Natural killer cell (primary cell): Measurements from ENCODE around the gene RHOBTB1. TPM values are rescaled to one million over a fixed set of nuclear protein-coding genes. Genes with fewer than 3 reads are reported as not detected.
A peak's percentile ranks its signal among the peaks of the same experiment; 100 is the strongest.

ENCODE experiments used
- ATAC-seq, 3 donors: fragments of 150-1000 bp in 2 of 3; fragments of 200-7000 bp in 1 of 3; cut with Tn5 transposase; 1 replicate in 1 of 3; 2 replicates in 2 of 3; pipeline ENCODE4 v1.10.0; 2021; ENCODE audit warnings: mild to moderate bottlenecking in 2 of 3, moderate library complexity in 2 of 3
- DNase-seq, 2 donors: peaks; one replicate each; pipeline versions ENCODE4 v3.0.0 to v3.0.0-alpha.2; 2013 to 2021; ENCODE audit warnings: mixed read lengths in 1 of 2
- H3K27ac ChIP-seq: one replicate; pipeline ENCODE4 v1.5.1; 2013; ENCODE audit warnings: mild to moderate bottlenecking, low read length
- H3K27me3 ChIP-seq: one replicate; pipeline ENCODE4 v1.6.1; 2013; ENCODE audit warnings: low read length; ENCODE audit not compliant: control insufficient read depth, insufficient read depth
- H3K36me3 ChIP-seq: one replicate; pipeline ENCODE4 v1.6.1; 2013; ENCODE audit warnings: low read length; ENCODE audit not compliant: control insufficient read depth, insufficient read depth
- H3K4me1 ChIP-seq: one replicate; pipeline ENCODE4 v1.6.1; 2013; ENCODE audit warnings: low read length; ENCODE audit not compliant: control insufficient read depth, insufficient read depth
- H3K4me3 ChIP-seq: one replicate; pipeline ENCODE4 v1.5.1; 2013; ENCODE audit warnings: low read length
- H3K9me3 ChIP-seq: one replicate; pipeline ENCODE4 v1.6.1; 2013; ENCODE audit warnings: low read length; ENCODE audit not compliant: control insufficient read depth, insufficient read depth
- H3K27ac Mint-ChIP-seq, 2 donors: one replicate each; pipeline ENCODE4 v1.8.0; 2022; ENCODE audit warnings: mild to moderate bottlenecking in 2 of 2, mixed read lengths in 2 of 2, moderate library complexity in 1 of 2
- H3K27me3 Mint-ChIP-seq, 2 donors: one replicate each; pipeline ENCODE4 v1.8.0; 2022; ENCODE audit warnings: low read depth in 2 of 2, mixed read lengths in 2 of 2
- H3K36me3 Mint-ChIP-seq: one replicate; pipeline ENCODE4 v1.8.0; 2022; ENCODE audit warnings: mixed read lengths
- H3K4me1 Mint-ChIP-seq, 2 donors: one replicate each; pipeline ENCODE4 v1.8.0; 2022; ENCODE audit warnings: mixed read lengths in 2 of 2
- H3K4me3 Mint-ChIP-seq: one replicate; pipeline ENCODE4 v1.8.0; 2022; ENCODE audit warnings: mild to moderate bottlenecking, moderate library complexity, mixed read lengths
- H3K9me3 Mint-ChIP-seq, 2 donors: one replicate each; pipeline ENCODE4 v1.8.0; 2022; ENCODE audit warnings: mixed read lengths in 2 of 2
- WGBS: methylation state at CpG from one replicate; pipeline ENCODE4 v1.1.7; 2013; ENCODE audit warnings: missing lambda C conversion rate; ENCODE audit not compliant: insufficient coverage; 5-methylcytosine and 5-hydroxymethylcytosine counted together
- intact Hi-C: fragments of 100-400 bp; cut with micrococcal nuclease; formaldehyde crosslinking; loops from one replicate; pipeline ENCODE4 v1.14.2; 2022
- total RNA-seq, 4 donors: library from RNA; stranded (reverse); fragments of 120-200 nt in 1 of 4; gene quantifications; one replicate each; pipeline versions ENCODE4 v1.2.3 to v1.2.4, GENCODE V29; 2013 to 2022
- TF ChIP-seq, protein P1 (sequence below): fragments of 200-600 bp; IDR thresholded peaks from one replicate; pipeline ENCODE4 v1.8.0; 2022; ENCODE audit warnings: antibody characterized with exemption

RHOBTB1 gene
- total RNA-seq, 3 donors from 2014 or later (not counting 1 experiment from before 2014, with no cell fraction given) = 0.97 to 1.9 (median 1.1) TPM

- peaks cover 14% of the 10 kb centered on the region in 2 donors for H3K4me1 Mint-ChIP-seq
- no peak overlapping the region for H3K27ac ChIP-seq
- no peak overlapping the region for H3K4me3 ChIP-seq
- H3K4me3 Mint-ChIP-seq = peak overlapping the region; percentile 78
- H3K9me3 Mint-ChIP-seq = no peaks in the 10 kb centered on the region
- no peaks in the 10 kb centered on the region for H3K4me1 ChIP-seq
- 2% methylated on average over 5 of the region's 5 CpGs for WGBS
- H3K27ac Mint-ChIP-seq = peak overlapping the region in 1 of 2 donors; percentile 2
- H3K9me3 ChIP-seq = no peaks in the 10 kb centered on the region
- DNase-seq = peak in 1 of 2 donors; percentile 2
- no peaks in the 10 kb centered on the region for H3K36me3 Mint-ChIP-seq
- peak in 1 of 3 donors; percentile 45 for ATAC-seq
- H3K27me3 Mint-ChIP-seq = peaks cover 0 to 3% of the 10 kb centered on the region in 2 donors
- intact Hi-C loops = no loop called here
- H3K27me3 ChIP-seq = no peaks in the 10 kb centered on the region
- TF ChIP-seq, protein P1, sequence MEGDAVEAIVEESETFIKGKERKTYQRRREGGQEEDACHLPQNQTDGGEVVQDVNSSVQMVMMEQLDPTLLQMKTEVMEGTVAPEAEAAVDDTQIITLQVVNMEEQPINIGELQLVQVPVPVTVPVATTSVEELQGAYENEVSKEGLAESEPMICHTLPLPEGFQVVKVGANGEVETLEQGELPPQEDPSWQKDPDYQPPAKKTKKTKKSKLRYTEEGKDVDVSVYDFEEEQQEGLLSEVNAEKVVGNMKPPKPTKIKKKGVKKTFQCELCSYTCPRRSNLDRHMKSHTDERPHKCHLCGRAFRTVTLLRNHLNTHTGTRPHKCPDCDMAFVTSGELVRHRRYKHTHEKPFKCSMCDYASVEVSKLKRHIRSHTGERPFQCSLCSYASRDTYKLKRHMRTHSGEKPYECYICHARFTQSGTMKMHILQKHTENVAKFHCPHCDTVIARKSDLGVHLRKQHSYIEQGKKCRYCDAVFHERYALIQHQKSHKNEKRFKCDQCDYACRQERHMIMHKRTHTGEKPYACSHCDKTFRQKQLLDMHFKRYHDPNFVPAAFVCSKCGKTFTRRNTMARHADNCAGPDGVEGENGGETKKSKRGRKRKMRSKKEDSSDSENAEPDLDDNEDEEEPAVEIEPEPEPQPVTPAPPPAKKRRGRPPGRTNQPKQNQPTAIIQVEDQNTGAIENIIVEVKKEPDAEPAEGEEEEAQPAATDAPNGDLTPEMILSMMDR = no peak
- no peaks in the 10 kb centered on the region for H3K36me3 ChIP-seq
These were observed 33.4 kb downstream of the RHOBTB1 start for GRCh38 chr10:60910543-60910942.

- H3K27me3 Mint-ChIP-seq = peaks cover 0 to 3% of the 10 kb centered on the region in 2 donors
- no peak for DNase-seq
- peaks cover 14% of the 10 kb centered on the region in 2 donors for H3K4me1 Mint-ChIP-seq
- WGBS = 92% methylated on average over 4 of the region's 6 CpGs
- intact Hi-C loops = no loop called here
- no peak overlapping the region for H3K27ac ChIP-seq
- H3K4me3 Mint-ChIP-seq = no peak overlapping the region
- no peaks in the 10 kb centered on the region for H3K36me3 Mint-ChIP-seq
- H3K4me1 ChIP-seq = no peaks in the 10 kb centered on the region
- TF ChIP-seq, protein P1 = no peak
- no peak overlapping the region for H3K4me3 ChIP-seq
- no peaks in the 10 kb centered on the region for H3K27me3 ChIP-seq
- H3K9me3 Mint-ChIP-seq = no peaks in the 10 kb centered on the region
- ATAC-seq = no peak
- no peak overlapping the region for H3K27ac Mint-ChIP-seq
- no peaks in the 10 kb centered on the region for H3K36me3 ChIP-seq
- no peaks in the 10 kb centered on the region for H3K9me3 ChIP-seq
These were observed 35.1 kb downstream of the RHOBTB1 start for GRCh38 chr10:60908896-60909295.

- WGBS = 95% methylated on average over 2 of the region's 2 CpGs
These were observed 36.0 kb downstream of the RHOBTB1 start for GRCh38 chr10:60908031-60908430.

More at GRCh38 chr10:60908031-60908430, 36.0 kb downstream of the RHOBTB1 start:
- no peak for ATAC-seq
- H3K4me3 Mint-ChIP-seq = no peak overlapping the region
- H3K36me3 Mint-ChIP-seq = no peaks in the 10 kb centered on the region
- peaks cover 0 to 3% of the 10 kb centered on the region in 2 donors for H3K27me3 Mint-ChIP-seq
- DNase-seq = no peak
- Histone ChIP-seq H3K36me3 (no peaks in the 10 kb centered on the region), H3K4me1 (no peaks in the 10 kb centered on the region), H3K27ac (no peak overlapping the region), H3K9me3 (no peaks in the 10 kb centered on the region), H3K27me3 (no peaks in the 10 kb centered on the region), H3K4me3 (no peak overlapping the region)
- intact Hi-C loops = no loop called here
- TF ChIP-seq, protein P1 = no peak
- H3K27ac Mint-ChIP-seq = no peak overlapping the region
- H3K9me3 Mint-ChIP-seq = no peaks in the 10 kb centered on the region
- H3K4me1 Mint-ChIP-seq = peaks cover 14% of the 10 kb centered on the region in 2 donors
